HEK293T (cell line): ENCODE measurements around the gene ADD1.

ENCODE experiments used
- BHLHE40 ChIP-seq: fragments of 450-650 bp; IDR thresholded peaks from 2 replicates; pipeline ENCODE4 v1.6.1; 2016; ENCODE audit warnings: mild to moderate bottlenecking, moderate library complexity, borderline replicate concordance
- ZNF384 ChIP-seq: fragments of 450-650 bp; IDR thresholded peaks from 2 replicates; pipeline ENCODE4 v1.6.1; 2016

GRCh38 chr4:2804449-2804972 is 39.1 kb upstream of the ADD1 start:
- TF ChIP-seq BHLHE40 = no peak
- TF ChIP-seq ZNF384 = no peak
